GM18526 (cell line): ENCODE data around the gene STRN3.
A peak's percentile ranks its signal among the peaks of the same experiment; 100 is the strongest.

Experiments
- POLR2A ChIP-seq: IDR thresholded peaks from 3 replicates; pipeline ENCODE4 v1.6.1; 2011; ENCODE audit not compliant: insufficient read length; ENCODE audit errors: extremely low read depth

STRN3 gene

GRCh38 chr14:30903285-30904124, 122.7 kb downstream of the STRN3 start:
- no peak for TF ChIP-seq POLR2A

- no peak for TF ChIP-seq POLR2A
These were observed 129.7 kb downstream of the STRN3 start for GRCh38 chr14:30896435-30896834.

DNA sequence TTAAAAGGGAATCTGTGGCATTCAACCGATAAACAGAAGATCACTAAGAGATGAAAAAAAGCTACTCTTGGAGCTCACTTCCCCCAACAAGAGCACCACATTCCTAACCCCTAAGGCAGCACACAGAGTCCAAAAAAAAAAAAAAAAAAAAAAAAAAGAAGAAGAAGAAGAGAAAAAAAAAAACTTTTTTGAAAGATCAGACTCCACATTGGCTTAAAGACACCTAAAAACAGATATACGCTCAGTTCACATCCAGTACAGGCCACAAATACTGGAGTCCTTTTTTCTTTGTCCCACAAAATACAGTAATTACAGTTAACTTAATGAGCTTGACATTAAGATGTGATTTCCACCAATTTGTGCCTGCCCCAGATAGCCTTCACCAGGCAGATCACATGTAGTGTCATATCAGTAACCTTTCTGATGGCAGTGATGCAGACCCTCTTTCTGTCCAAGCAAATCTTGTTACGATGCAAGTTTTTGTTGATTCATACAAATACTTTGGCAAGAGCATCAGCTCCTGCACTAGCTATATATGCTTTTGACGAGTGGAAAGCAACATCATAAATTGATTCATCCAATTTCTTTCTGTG, 131.2 kb downstream of the STRN3 start:
- TF ChIP-seq POLR2A: no peak

DNA sequence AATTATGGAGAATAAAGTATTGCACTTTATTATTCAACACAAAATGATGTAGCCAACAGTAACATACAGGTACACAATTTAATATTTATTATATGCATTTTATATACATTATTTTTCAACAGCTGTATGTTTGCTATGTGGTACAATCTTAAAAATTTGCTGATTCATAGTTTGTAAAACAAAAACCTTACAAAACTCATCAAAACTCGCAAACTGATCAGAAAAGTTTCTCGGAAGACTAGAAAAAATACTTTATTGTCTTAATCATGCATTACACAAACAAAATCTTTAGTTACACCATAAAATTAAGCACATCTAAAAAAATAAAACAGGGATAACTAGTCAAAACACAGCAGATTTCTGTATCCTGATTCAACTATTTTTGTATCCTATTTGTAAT, 132.4 kb downstream of the STRN3 start:
- TF ChIP-seq POLR2A: no peak

DNA sequence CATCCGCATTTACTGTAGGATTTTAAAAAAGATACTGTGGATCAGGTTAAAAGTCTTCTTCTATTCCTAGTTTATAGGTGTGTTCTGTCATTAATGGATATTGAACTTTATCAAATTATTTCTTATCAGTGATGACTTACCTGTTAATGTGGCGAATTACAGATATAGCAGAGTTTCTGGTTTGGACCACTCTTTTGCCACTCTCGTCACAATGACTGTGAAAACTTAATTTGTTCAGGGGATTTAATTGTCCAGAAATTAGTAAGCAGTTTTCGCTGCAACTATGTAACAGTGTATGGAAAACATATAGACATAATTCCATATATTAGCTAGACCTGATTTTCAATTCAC, 137.0 kb downstream of the STRN3 start:
- no peak for TF ChIP-seq POLR2A

- no peak for TF ChIP-seq POLR2A
These were observed 137.5 kb downstream of the STRN3 start for GRCh38 chr14:30888480-30889243.

DNA sequence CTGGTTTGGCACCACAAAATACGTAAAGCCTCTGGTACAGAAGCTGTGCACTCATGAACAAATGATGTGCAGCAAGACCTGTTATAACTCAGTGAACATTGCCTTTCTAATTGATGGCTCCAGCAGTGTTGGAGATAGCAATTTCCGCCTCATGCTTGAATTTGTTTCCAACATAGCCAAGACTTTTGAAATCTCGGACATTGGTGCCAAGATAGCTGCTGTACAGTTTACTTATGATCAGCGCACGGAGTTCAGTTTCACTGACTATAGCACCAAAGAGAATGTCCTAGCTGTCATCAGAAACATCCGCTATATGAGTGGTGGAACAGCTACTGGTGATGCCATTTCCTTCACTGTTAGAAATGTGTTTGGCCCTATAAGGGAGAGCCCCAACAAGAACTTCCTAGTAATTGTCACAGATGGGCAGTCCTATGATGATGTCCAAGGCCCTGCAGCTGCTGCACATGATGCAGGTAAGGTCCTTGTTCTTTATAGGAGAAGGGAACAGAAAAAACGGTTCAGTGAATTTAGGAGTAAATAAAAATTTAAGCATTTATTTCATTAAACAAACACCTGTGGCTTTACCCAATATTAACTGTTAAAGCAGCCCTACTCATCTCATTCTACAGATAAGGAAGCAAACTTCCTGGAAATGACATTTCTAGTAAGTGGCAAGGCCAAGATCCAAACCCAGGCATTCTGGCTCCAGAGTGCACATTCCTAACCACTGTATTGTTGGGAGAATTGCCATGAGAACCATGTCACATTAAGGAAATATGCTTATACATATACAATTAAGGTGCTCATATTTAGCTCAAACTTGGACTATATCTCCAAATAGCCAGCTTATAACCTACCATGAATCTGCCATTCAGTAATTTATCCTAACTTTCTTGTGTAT, 140.1 kb downstream of the STRN3 start:
- no peak for TF ChIP-seq POLR2A

GRCh38 chr14:30884901-30885300, 141.3 kb downstream of the STRN3 start:
- no peak for TF ChIP-seq POLR2A

DNA sequence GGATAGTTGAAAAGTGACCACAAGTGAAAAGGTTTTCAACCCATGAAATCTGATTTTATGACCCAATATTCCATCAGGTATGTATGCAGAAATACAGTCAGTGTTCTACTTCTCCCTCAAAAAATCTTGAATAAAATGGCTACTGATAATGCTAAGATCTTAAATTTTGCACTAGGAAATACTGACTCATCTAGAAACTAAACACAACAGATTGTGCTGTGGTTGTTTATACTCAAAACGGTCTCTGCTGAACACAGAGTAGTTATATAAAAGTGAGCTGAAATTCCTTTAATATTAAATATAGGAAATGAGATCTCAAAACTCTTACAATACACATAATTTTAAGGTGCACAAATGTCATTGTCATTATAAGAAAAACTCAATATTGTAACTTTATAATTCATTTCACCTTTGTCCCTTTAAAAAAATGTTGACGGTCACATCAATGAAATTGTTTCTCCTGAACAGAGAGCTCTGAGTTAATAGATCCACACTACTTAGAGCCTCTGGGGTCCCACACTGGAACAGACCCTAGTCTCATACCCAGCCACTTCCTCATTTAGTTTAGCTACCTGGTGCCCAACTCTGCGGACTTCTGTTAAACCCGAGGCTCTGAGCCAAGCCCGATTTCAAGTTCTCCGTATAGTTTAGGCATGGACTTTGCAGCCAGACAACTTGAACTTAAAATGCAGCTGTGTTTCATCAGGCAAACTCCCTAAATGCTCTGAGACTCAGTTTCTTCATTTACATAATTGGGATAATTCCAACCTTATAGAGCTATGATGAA, 142.5 kb downstream of the STRN3 start:
- no peak for TF ChIP-seq POLR2A

GRCh38 chr14:30882431-30882830, 143.7 kb downstream of the STRN3 start:
- no peak for TF ChIP-seq POLR2A

DNA sequence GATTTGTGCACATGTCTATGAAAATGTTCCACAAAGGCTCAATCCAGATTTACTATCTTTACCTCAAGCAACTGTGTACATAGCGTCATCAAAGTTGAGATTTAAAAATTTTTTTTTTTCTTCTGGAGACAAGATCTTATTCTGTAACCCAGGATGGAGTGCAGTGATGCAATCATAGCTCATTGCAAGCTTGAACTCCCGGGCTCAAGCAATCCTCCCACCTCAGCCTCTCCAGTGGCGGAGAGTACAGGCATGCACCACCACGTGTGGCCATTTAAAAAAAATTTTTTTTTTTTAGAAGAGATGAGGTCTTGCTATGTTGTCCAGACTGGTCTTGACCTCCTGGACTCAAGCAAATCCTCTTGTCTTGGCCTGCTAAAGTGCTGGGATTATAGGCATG, 149.5 kb downstream of the STRN3 start:
- TF ChIP-seq POLR2A: no peak

- no peak for TF ChIP-seq POLR2A
These were observed 150.5 kb downstream of the STRN3 start for GRCh38 chr14:30875788-30876053.

- TF ChIP-seq POLR2A: no peak
These were observed 151.0 kb downstream of the STRN3 start for GRCh38 chr14:30874999-30875787.

DNA sequence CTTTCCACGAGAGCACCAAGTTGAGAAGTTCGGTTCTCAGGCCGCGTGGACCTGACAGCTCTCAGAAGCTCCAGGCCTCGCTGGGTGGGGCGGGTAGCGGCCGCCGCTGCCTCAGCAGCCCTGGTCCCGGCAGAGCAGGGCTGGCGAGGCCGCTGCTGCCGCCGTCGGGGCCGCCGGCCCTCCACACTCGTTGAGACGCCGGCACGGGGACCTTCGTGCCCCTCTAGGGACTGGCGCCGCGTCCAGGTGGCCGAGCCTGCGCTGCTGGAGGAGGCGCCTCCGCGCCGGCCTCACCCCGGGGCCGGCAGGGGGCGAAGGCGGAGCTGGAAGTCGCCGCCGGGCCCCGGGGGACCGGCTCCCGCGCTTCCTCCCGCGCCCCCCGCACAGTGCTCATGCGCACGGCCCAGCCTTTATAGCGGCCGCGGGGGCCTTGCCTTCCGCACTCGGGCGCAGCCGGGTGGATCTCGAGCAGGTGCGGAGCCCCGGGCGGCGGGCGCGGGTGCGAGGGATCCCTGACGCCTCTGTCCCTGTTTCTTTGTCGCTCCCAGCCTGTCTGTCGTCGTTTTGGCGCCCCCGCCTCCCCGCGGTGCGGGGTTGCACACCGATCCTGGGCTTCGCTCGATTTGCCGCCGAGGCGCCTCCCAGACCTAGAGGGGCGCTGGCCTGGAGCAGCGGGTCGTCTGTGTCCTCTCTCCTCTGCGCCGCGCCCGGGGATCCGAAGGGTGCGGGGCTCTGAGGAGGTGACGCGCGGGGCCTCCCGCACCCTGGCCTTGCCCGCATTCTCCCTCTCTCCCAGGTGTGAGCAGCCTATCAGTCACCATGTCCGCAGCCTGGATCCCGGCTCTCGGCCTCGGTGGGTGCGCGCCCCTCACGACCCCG, 151.8 kb downstream of the STRN3 start, which contains the start of gene COCH:
COCH (plus strand) TSS at position 440 of the 879 bp plus-strand sequence; CDS start at position 820, 380 bp downstream.
- TF ChIP-seq POLR2A: peak; percentile 62
